GM12873 (cell line): ENCODE data around the gene GFPT2.

Experiments used
- CTCF ChIP-seq: IDR thresholded peaks from 2 replicates; pipeline ENCODE4 v1.5.1; 2012; ENCODE audit warnings: low read depth, mild to moderate bottlenecking, moderate library complexity, low read length, control low read depth; ENCODE audit not compliant: insufficient read depth; ENCODE audit errors: missing control alignments

GFPT2 gene

GRCh38 chr5:180251887-180252286 lies 101.2 kb downstream of the GFPT2 start:
- no peak for TF ChIP-seq CTCF

- no peak for TF ChIP-seq CTCF
Observed at GRCh38 chr5:180251141-180251540, 102.0 kb downstream of the GFPT2 start.
